Liver (tissue), 9 donors: Measurements from ENCODE around the gene SLC16A14. TPM values are rescaled to one million over a fixed set of nuclear protein-coding genes. Genes with fewer than 3 reads are reported as not detected.

Experiments used
- DNase-seq: peaks from one replicate; pipeline ENCODE4 v3.0.0-alpha.2; 2017; ENCODE audit warnings: low spot score
- H3K27ac ChIP-seq, 2 donors: one replicate each; pipeline ENCODE4 v1.7.0; 2013; ENCODE audit warnings: inconsistent platforms in 2 of 2, low read length in 2 of 2, control low read depth in 1 of 2, low read depth in 1 of 2, mild to moderate bottlenecking in 1 of 2
- H3K27me3 ChIP-seq, 4 donors: one replicate each; pipeline versions ENCODE4 v1.6.1 to v1.7.0; 2013; ENCODE audit warnings: low read length in 3 of 4, inconsistent platforms in 1 of 4, mild to moderate bottlenecking in 1 of 4, moderate library complexity in 1 of 4; ENCODE audit not compliant: control insufficient read depth in 4 of 4, insufficient read depth in 4 of 4
- H3K36me3 ChIP-seq, 4 donors: one replicate each; pipeline versions ENCODE4 v1.6.1 to v1.7.0; 2013; ENCODE audit warnings: low read length in 3 of 4, mild to moderate bottlenecking in 3 of 4, low read depth in 1 of 4, moderate library complexity in 1 of 4; ENCODE audit not compliant: control insufficient read depth in 4 of 4, insufficient read depth in 3 of 4
- H3K4me1 ChIP-seq, 4 donors: one replicate each; pipeline versions ENCODE4 v1.6.1 to v1.7.0; 2013; ENCODE audit warnings: low read length in 3 of 4, mild to moderate bottlenecking in 3 of 4, moderate library complexity in 1 of 4; ENCODE audit not compliant: control insufficient read depth in 4 of 4, insufficient read depth in 4 of 4
- H3K4me3 ChIP-seq, 3 donors: one replicate each; pipeline versions ENCODE4 v1.6.1 to v1.7.0; 2013; ENCODE audit warnings: low read length in 3 of 3, control low read depth in 1 of 3, low read depth in 1 of 3, mild to moderate bottlenecking in 1 of 3
- H3K9ac ChIP-seq, 2 donors: one replicate each; pipeline ENCODE4 v1.7.0; 2013; ENCODE audit warnings: low read length in 2 of 2, mild to moderate bottlenecking in 2 of 2, moderate library complexity in 2 of 2, control low read depth in 1 of 2, low read depth in 1 of 2
- H3K9me3 ChIP-seq, 4 donors: one replicate each; pipeline versions ENCODE4 v1.6.1 to v1.7.0; 2013; ENCODE audit warnings: low read length in 3 of 4; ENCODE audit not compliant: control insufficient read depth in 4 of 4
- ATF3 ChIP-seq: IDR thresholded peaks from 2 replicates; pipeline ENCODE4 v1.6.1; 2016; ENCODE audit warnings: antibody characterized with exemption
- EGR1 ChIP-seq, 2 donors: IDR thresholded peaks; 2 replicates each; pipeline ENCODE4 v1.6.1; 2016 to 2018; ENCODE audit warnings: antibody characterized with exemption in 2 of 2, low read depth in 2 of 2
- FOXA1 ChIP-seq: IDR thresholded peaks from 2 replicates; pipeline ENCODE4 v1.6.1; 2016; ENCODE audit warnings: antibody characterized with exemption
- FOXA2 ChIP-seq: IDR thresholded peaks from 2 replicates; pipeline ENCODE4 v1.6.1; 2016; ENCODE audit warnings: antibody characterized with exemption
- GABPA ChIP-seq, 2 donors: IDR thresholded peaks in 1 of 2; conservative IDR thresholded peaks in 1 of 2; 2 replicates each; pipeline ENCODE4 v1.6.1; 2016; ENCODE audit warnings: antibody characterized with exemption in 2 of 2, mild to moderate bottlenecking in 1 of 2, moderate library complexity in 1 of 2
- HNF4A ChIP-seq, 2 donors: conservative IDR thresholded peaks; 2 replicates each; pipeline ENCODE4 v1.6.1; 2016; ENCODE audit warnings: antibody characterized with exemption in 2 of 2, mild to moderate bottlenecking in 2 of 2
- HNF4G ChIP-seq: IDR thresholded peaks from 2 replicates; pipeline ENCODE4 v1.6.1; 2016; ENCODE audit warnings: antibody characterized with exemption
- JUND ChIP-seq, 2 donors: IDR thresholded peaks; 2 replicates each; pipeline ENCODE4 v1.6.1; 2016; ENCODE audit warnings: antibody characterized with exemption in 2 of 2
- NR2F2 ChIP-seq: IDR thresholded peaks from 2 replicates; pipeline ENCODE4 v1.6.1; 2016; ENCODE audit warnings: antibody characterized with exemption
- RAD21 ChIP-seq, 2 donors: IDR thresholded peaks; 2 replicates each; pipeline ENCODE4 v1.6.1; 2016; ENCODE audit warnings: antibody characterized with exemption in 2 of 2, mild to moderate bottlenecking in 2 of 2
- RXRA ChIP-seq, 2 donors: IDR thresholded peaks; 2 replicates each; pipeline ENCODE4 v1.6.1; 2017 to 2018; ENCODE audit warnings: antibody characterized with exemption in 2 of 2, mild to moderate bottlenecking in 1 of 2
- TAF1 ChIP-seq: conservative IDR thresholded peaks from 2 replicates; pipeline ENCODE4 v1.6.1; 2016; ENCODE audit warnings: antibody characterized with exemption, mild to moderate bottlenecking
- YY1 ChIP-seq: IDR thresholded peaks from 2 replicates; pipeline ENCODE4 v1.6.1; 2016; ENCODE audit warnings: antibody characterized with exemption, mild to moderate bottlenecking
- WGBS: extraction: QIAGEN DNeasy Blood & Tissue Kit; methylation state at CpG from one replicate; pipeline ENCODE4 v1.1.7; 2013; 5-methylcytosine and 5-hydroxymethylcytosine counted together
- polyA plus RNA-seq, 2 donors: library from polyadenylated mRNA; stranded (reverse) in 1 of 2; unstranded in 1 of 2; fragments of 200-250 nt in 1 of 2; fragments of >200 nt in 1 of 2; fragmentation: Nextera tagmentation in 1 of 2; extraction: Ambion mirVana in 1 of 2; gene quantifications; one replicate each; pipeline versions ENCODE4 v1.2.1 to v1.2.3, GENCODE V29; 2013 to 2015
- total RNA-seq, 2 donors: library from RNA; depleted of rRNA; stranded (reverse); fragments of >200 nt; gene quantifications; one replicate each; pipeline ENCODE4 v1.2.3, GENCODE V29; 2014
- TF ChIP-seq, protein P1 (sequence below): fragments of 150-350 bp; IDR thresholded peaks from 2 replicates; pipeline ENCODE4 v1.5.1; 2017; ENCODE audit warnings: improper control_type of control experiment, low read depth, low read length; ENCODE audit not compliant: missing input control
- TF ChIP-seq, protein P2 (sequence below): IDR thresholded peaks from 2 replicates; pipeline ENCODE4 v1.6.1; 2016; ENCODE audit warnings: antibody characterized with exemption, mild to moderate bottlenecking
- donor health status: healthy.
- donor health status: healthy.
- donor health status: healthy.
- donor health status: healthy.
- donor health status: healthy.

The SLC16A14 gene
- total and polyA plus RNA-seq, 4 donors, result 0.28 to 3.7 (median 1.1) TPM

DNA sequence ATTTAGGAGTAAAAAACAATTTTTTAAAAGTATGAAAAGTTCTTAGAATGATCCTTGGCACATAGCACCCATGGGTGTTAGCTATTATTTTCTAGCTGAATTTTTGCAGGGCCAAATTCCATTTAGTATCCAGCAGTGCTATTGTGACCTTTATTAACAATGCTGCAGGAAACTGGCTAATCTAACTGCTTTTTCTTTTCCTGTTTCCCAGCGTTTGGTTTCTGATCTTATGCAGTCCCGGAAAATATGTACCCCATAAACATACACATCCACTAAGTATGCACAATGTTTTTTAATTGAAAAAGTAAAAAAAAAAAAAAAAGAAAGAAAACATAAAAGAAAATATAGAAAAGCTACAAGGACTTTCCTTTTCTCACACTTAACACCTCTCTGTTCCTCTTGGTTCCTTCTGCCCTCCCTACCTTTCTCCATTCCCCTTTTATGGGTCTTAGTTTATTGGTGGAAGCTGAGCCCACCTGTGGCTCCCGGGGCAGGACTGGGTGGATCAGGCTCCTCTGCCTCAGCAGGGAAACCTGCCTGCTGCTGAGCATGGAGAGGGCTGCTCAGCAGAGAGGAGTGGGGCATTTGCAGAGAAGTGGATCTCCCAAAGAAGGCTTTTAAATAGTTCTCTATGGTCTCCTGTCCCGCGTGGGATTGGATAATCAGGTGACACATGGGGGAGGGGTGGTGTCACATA lies 9.3 kb upstream of the SLC16A14 start:
- DNase-seq, result no peak
- H3K4me3 ChIP-seq, result no peak overlapping the region
- peaks cover 0 to 16% (median 2%) of the 10 kb centered on the region in 4 donors for H3K4me1 ChIP-seq
- H3K9me3 ChIP-seq, result no peaks in the 10 kb centered on the region
- no peak overlapping the region for H3K27ac ChIP-seq
- no peak for TF ChIP-seq RAD21 (IDR thresholded peaks at IDR 0.05)
- TF ChIP-seq HNF4A (conservative IDR thresholded peaks at IDR 0.05), result no peak
- no peaks in the 10 kb centered on the region for H3K36me3 ChIP-seq
- H3K27me3 ChIP-seq, result no peaks in the 10 kb centered on the region
- 72% methylated on average over 5 of the region's 5 CpGs for WGBS
- no peak overlapping the region for H3K9ac ChIP-seq

GRCh38 chr2:230076819-230077218 lies 8.1 kb upstream of the SLC16A14 start:
- H3K36me3 ChIP-seq, result no peaks in the 10 kb centered on the region
- peaks cover 0 to 28% (median 13%) of the 10 kb centered on the region in 4 donors for H3K4me1 ChIP-seq
- no peaks in the 10 kb centered on the region for H3K27me3 ChIP-seq
- no peaks in the 10 kb centered on the region for H3K9me3 ChIP-seq
- H3K9ac ChIP-seq, result no peak overlapping the region
- TF ChIP-seq, protein P1, sequence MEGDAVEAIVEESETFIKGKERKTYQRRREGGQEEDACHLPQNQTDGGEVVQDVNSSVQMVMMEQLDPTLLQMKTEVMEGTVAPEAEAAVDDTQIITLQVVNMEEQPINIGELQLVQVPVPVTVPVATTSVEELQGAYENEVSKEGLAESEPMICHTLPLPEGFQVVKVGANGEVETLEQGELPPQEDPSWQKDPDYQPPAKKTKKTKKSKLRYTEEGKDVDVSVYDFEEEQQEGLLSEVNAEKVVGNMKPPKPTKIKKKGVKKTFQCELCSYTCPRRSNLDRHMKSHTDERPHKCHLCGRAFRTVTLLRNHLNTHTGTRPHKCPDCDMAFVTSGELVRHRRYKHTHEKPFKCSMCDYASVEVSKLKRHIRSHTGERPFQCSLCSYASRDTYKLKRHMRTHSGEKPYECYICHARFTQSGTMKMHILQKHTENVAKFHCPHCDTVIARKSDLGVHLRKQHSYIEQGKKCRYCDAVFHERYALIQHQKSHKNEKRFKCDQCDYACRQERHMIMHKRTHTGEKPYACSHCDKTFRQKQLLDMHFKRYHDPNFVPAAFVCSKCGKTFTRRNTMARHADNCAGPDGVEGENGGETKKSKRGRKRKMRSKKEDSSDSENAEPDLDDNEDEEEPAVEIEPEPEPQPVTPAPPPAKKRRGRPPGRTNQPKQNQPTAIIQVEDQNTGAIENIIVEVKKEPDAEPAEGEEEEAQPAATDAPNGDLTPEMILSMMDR, result no peak
- TF ChIP-seq YY1 (no peak), TAF1 (no peak), FOXA1 (no peak), JUND (IDR thresholded peaks at IDR 0.05) (no peak), EGR1 (IDR thresholded peaks at IDR 0.05; ENCODE audit: low read depth in 2 of 2) (no peak), RAD21 (IDR thresholded peaks at IDR 0.05) (no peak), FOXA2 (no peak), HNF4G (no peak), GABPA (IDR thresholded peaks at IDR 0.05 in 1 of 2, conservative IDR thresholded peaks at IDR 0.05 in 1 of 2) (no peak), ATF3 (no peak), NR2F2 (no peak), RXRA (IDR thresholded peaks at IDR 0.05) (no peak)
- TF ChIP-seq, protein P2, sequence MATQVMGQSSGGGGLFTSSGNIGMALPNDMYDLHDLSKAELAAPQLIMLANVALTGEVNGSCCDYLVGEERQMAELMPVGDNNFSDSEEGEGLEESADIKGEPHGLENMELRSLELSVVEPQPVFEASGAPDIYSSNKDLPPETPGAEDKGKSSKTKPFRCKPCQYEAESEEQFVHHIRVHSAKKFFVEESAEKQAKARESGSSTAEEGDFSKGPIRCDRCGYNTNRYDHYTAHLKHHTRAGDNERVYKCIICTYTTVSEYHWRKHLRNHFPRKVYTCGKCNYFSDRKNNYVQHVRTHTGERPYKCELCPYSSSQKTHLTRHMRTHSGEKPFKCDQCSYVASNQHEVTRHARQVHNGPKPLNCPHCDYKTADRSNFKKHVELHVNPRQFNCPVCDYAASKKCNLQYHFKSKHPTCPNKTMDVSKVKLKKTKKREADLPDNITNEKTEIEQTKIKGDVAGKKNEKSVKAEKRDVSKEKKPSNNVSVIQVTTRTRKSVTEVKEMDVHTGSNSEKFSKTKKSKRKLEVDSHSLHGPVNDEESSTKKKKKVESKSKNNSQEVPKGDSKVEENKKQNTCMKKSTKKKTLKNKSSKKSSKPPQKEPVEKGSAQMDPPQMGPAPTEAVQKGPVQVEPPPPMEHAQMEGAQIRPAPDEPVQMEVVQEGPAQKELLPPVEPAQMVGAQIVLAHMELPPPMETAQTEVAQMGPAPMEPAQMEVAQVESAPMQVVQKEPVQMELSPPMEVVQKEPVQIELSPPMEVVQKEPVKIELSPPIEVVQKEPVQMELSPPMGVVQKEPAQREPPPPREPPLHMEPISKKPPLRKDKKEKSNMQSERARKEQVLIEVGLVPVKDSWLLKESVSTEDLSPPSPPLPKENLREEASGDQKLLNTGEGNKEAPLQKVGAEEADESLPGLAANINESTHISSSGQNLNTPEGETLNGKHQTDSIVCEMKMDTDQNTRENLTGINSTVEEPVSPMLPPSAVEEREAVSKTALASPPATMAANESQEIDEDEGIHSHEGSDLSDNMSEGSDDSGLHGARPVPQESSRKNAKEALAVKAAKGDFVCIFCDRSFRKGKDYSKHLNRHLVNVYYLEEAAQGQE, result no peak
- 97% methylated on average over 2 of the region's 2 CpGs for whole genome bisulfite sequencing
- DNase-seq, result no peak
- no peak overlapping the region for H3K27ac ChIP-seq
- H3K4me3 ChIP-seq, result no peak overlapping the region
